ENCODE data around the gene H2BK1. TPM values are rescaled to one million over a fixed set of nuclear protein-coding genes. Genes with fewer than 3 reads are reported as not detected.

The H2BK1 gene
- total RNA-seq, 1 experiment from 2014 or later = 0.69 TPM

DNA sequence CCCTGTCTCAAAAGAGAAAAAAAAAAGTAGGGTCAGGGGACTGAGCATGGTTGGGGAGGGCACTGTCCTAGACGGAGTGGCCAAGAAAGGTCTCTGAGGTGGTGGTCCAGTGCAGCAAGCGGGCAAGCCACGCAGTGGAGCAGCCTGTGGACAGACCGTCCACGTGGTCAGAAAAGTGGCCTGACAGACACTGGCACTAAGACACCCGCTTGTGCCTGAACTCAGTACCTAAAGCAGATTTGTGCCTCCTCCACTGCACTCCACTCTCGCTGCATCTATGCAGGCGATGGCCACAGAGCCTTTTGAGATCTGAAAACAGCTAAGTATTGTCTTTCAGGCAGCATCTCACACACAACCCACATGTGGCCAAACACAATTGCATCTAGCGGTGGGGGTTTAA is 32.1 kb downstream of the H2BK1 start:
- Histone ChIP-seq H4K20me1 (ENCODE audit: insufficient read depth) (no peaks in the 10 kb centered on the region), H3K79me2 (ENCODE audit: insufficient read depth, low read length) (no peaks in the 10 kb centered on the region), H3K9me2 (ENCODE audit: insufficient read depth) (no peaks in the 10 kb centered on the region), H3K27ac (ENCODE audit: low read depth, low read length) (no peak overlapping the region), H2AFZ (ENCODE audit: low read depth, low read length, poor library complexity, severe bottlenecking) (no peak overlapping the region), H3K9me3 (ENCODE audit: control insufficient read depth in 1 of 2, insufficient read depth in 1 of 2, low read depth in 1 of 2, low read length in 2 of 2) (peaks cover 0 to 3% of the 10 kb centered on the region in 2 experiments; a peak in 1 of 4 replicates), H3K4me1 (ENCODE audit: control insufficient read depth in 1 of 2, insufficient read depth in 2 of 2, low read length in 2 of 2) (no peaks in the 10 kb centered on the region), H3K27me3 (ENCODE audit: insufficient read depth, low read length) (no peaks in the 10 kb centered on the region), H3K4me2 (ENCODE audit: low read length) (no peak overlapping the region), H3K36me3 (ENCODE audit: control insufficient read depth in 1 of 2, insufficient read depth in 2 of 2, low read length in 2 of 2) (no peaks in the 10 kb centered on the region), H3K9ac (ENCODE audit: low read length) (no peak overlapping the region), H3K4me3 (replicated peaks in 1 of 2; ENCODE audit: low read depth in 1 of 2, low read length in 2 of 2) (no peak overlapping the region)
- CTCF ChIA-PET = interaction anchor here (1.0 kb wide), 1 partner anchor 14 kb away, joined by 3 read pairs; no protein-coding TSS in a partner anchor
- POLR2A ChIA-PET = no interaction called here
- DNase-seq (ENCODE audit: low read depth, low spot score) = no peak
- intact Hi-C loops (cut with micrococcal nuclease) = no loop called here
- no peak for TF ChIP-seq EGR1 (IDR thresholded peaks at IDR 0.05; ENCODE audit: low read depth)
- TF ChIP-seq CTCF (IDR thresholded peaks at IDR 0.05 in 2 of 3, conservative IDR thresholded peaks at IDR 0.05 in 1 of 3; ENCODE audit: borderline replicate concordance in 1 of 3, insufficient read depth in 1 of 3, low read depth in 2 of 3, low read length in 2 of 3) = no peak
- no peak for TF ChIP-seq POLR2AphosphoS5 (IDR thresholded peaks at IDR 0.05; ENCODE audit: low read depth, low read length)
- no peak for TF ChIP-seq FOSL1 (IDR thresholded peaks at IDR 0.05; ENCODE audit: low read depth)
- TF ChIP-seq ZBTB33 (IDR thresholded peaks at IDR 0.05; ENCODE audit: extremely low read depth, insufficient replicate concordance, low read length) = no peak
- TF ChIP-seq SRF (IDR thresholded peaks at IDR 0.05; ENCODE audit: low read depth) = no peak
- TF ChIP-seq SP1 (IDR thresholded peaks at IDR 0.05; ENCODE audit: low read depth) = no peak
- TF ChIP-seq YY1 (IDR thresholded peaks at IDR 0.05; ENCODE audit: extremely low read depth, insufficient replicate concordance, low read depth, low read length) = no peak
- TF ChIP-seq ATF3 (IDR thresholded peaks at IDR 0.05) = no peak
- TF ChIP-seq CEBPB (IDR thresholded peaks at IDR 0.05; ENCODE audit: low read depth) = no peak
- TF ChIP-seq POLR2A (IDR thresholded peaks at IDR 0.05; ENCODE audit: borderline replicate concordance, extremely low read depth, insufficient read depth, insufficient read length) = no peak
- RAD21 ChIA-PET (ENCODE audit: low non-redundant PET in 1 of 2, low total read pairs in 2 of 2, uncharacterized antibody in 2 of 2, unreplicated experiment in 2 of 2) = no interaction called here
- no TSS peak for BruUV-seq (replicated peaks)
- no peak for ATAC-seq

Measured in HCT116 (cell line).